HepG2 (cell line): Measurements from ENCODE around the gene SSR2. TPM values are rescaled to one million over a fixed set of nuclear protein-coding genes. Genes with fewer than 3 reads are reported as not detected.
A peak's percentile ranks its signal among the peaks of the same experiment; 100 is the strongest.

Source experiments
- ELF3 ChIP-seq: IDR thresholded peaks from 2 replicates; pipeline ENCODE4 v1.6.1; 2016; ENCODE audit warnings: missing genetic modification reagents, missing compliant biosample characterization
- GFI1 ChIP-seq: sonication (generic); formaldehyde crosslinking; IDR thresholded peaks from 2 replicates; pipeline ENCODE4 v1.5.0; 2020; ENCODE audit warnings: missing genetic modification reagents, mild to moderate bottlenecking, borderline replicate concordance
- HNF1B ChIP-seq: sonication (generic); formaldehyde crosslinking; IDR thresholded peaks from 2 replicates; pipeline ENCODE4 v1.5.1; 2020; ENCODE audit warnings: mild to moderate bottlenecking, moderate library complexity, missing genetic modification reagents
- HOXA7 ChIP-seq: sonication (generic); formaldehyde crosslinking; IDR thresholded peaks from 2 replicates; pipeline ENCODE4 v1.8.1; 2022; ENCODE audit warnings: mild to moderate bottlenecking, missing genetic modification reagents, moderate library complexity
- KLF12 ChIP-seq: sonication (generic); formaldehyde crosslinking; IDR thresholded peaks from 2 replicates; pipeline ENCODE4 v1.4.0; 2020; ENCODE audit warnings: missing genetic modification reagents, borderline replicate concordance
- KLF13 ChIP-seq: sonication (generic); formaldehyde crosslinking; IDR thresholded peaks from 2 replicates; pipeline ENCODE4 v1.4.0; 2020; ENCODE audit warnings: mild to moderate bottlenecking, missing genetic modification reagents
- KLF16 ChIP-seq, 2 experiments: sonication (generic) in 1 of 2; formaldehyde crosslinking in 1 of 2; IDR thresholded peaks; 2 replicates each; pipeline versions ENCODE4 v1.6.1 to v1.8.0; 2016 to 2023; ENCODE audit warnings: missing genetic modification reagents in 2 of 2, missing compliant biosample characterization in 1 of 2
- MAX ChIP-seq: IDR thresholded peaks from 2 replicates; pipeline ENCODE4 v1.6.1; 2012; ENCODE audit warnings: inconsistent platforms
- NR0B2 ChIP-seq: sonication (generic); formaldehyde crosslinking; IDR thresholded peaks from 2 replicates; pipeline ENCODE4 v1.4.0; 2020; ENCODE audit warnings: mild to moderate bottlenecking, missing genetic modification reagents
- PCBP1 ChIP-seq: fragments of 200-400 bp; formaldehyde crosslinking; IDR thresholded peaks from 2 replicates; pipeline ENCODE4 v1.6.1; 2017; ENCODE audit warnings: mild to moderate bottlenecking, low read depth, low read length, borderline replicate concordance
- YY1 ChIP-seq: IDR thresholded peaks from 2 replicates; pipeline ENCODE4 v1.6.1; 2011; ENCODE audit warnings: low read length, low read depth, moderate library complexity, mild to moderate bottlenecking; ENCODE audit not compliant: insufficient read depth, insufficient replicate concordance
- ZBTB37 ChIP-seq: sonication (generic); formaldehyde crosslinking; IDR thresholded peaks from 2 replicates; pipeline ENCODE4 v1.4.0; 2020; ENCODE audit warnings: mild to moderate bottlenecking, missing genetic modification reagents
- ZC3H13 ChIP-seq: sonication (generic); formaldehyde crosslinking; IDR thresholded peaks from 2 replicates; pipeline ENCODE4 v1.8.1; 2023; ENCODE audit warnings: mild to moderate bottlenecking, missing genetic modification reagents, moderate library complexity
- ZFP90 ChIP-seq: sonication (generic); formaldehyde crosslinking; IDR thresholded peaks from 2 replicates; pipeline ENCODE4 v1.8.0; 2022; ENCODE audit warnings: missing genetic modification reagents, mild to moderate bottlenecking, inconsistent platforms, borderline replicate concordance
- ZNF619 ChIP-seq: sonication (generic); formaldehyde crosslinking; IDR thresholded peaks from 2 replicates; pipeline ENCODE4 v1.4.0; 2020; ENCODE audit warnings: mild to moderate bottlenecking, missing genetic modification reagents
- ZNF646 ChIP-seq: sonication (generic); formaldehyde crosslinking; IDR thresholded peaks from 2 replicates; pipeline ENCODE4 v1.9.0; 2021; ENCODE audit warnings: mild to moderate bottlenecking, missing genetic modification reagents
- ZNF772 ChIP-seq: sonication (generic); formaldehyde crosslinking; IDR thresholded peaks from 2 replicates; pipeline ENCODE4 v1.5.0; 2020; ENCODE audit warnings: mild to moderate bottlenecking, missing genetic modification reagents
- polyA plus RNA-seq, 8 experiments: library from polyadenylated mRNA; depleted of rRNA in 3 of 8; stranded (reverse) in 7 of 8; unstranded in 1 of 8; fragments of >200 nt; fragmentation: Illumina TruSeq in 4 of 8; extraction: Trizol in 4 of 8; gene quantifications; 2 replicates each; pipeline versions ENCODE4 v1.2.1 to v1.2.3, GENCODE V29; 2011 to 2016; ENCODE audit warnings: low read depth in 4 of 8, missing spikeins in 1 of 8, mixed read lengths in 1 of 8; ENCODE audit not compliant: insufficient read depth in 1 of 8
- total RNA-seq, 5 experiments: library from RNA; depleted of rRNA; stranded (reverse); fragments of >200 nt; fragmentation: Illumina TruSeq; extraction: Trizol; gene quantifications; 2 replicates each; pipeline ENCODE4 v1.2.3, GENCODE V29; 2016; ENCODE audit warnings: low read depth in 1 of 5

SSR2 gene
- total and polyA plus RNA-seq, 2 of the 13 experiments (the other 11 are each of a cell fraction or from before 2014, with no cell fraction given): 284 to 461 TPM

- 0 out of 2 replicates have a peak, but pooled peaks have one; percentile 36 for TF ChIP-seq KLF13
- TF ChIP-seq NR0B2 (CRISPR knock-in tag): 0 out of 2 replicates have a peak, but pooled peaks have one; percentile 18
- TF ChIP-seq YY1: no peak
- peak; percentile 59; the same call in 1 of the 2 replicates for TF ChIP-seq GFI1 (CRISPR knock-in tag)
- no peak for TF ChIP-seq HOXA7 (CRISPR knock-in tag)
- peak; percentile 13; the same call in 1 of the 2 replicates for TF ChIP-seq ZFP90 (CRISPR knock-in tag)
- TF ChIP-seq ELF3 (CRISPR knock-in tag): 0 out of 2 replicates have a peak, but pooled peaks have one; percentile 7
- peak in 1 of 2 experiments; percentile 34; a peak in 1 of 4 replicates for TF ChIP-seq KLF16 (CRISPR knock-in tag; IDR thresholded peaks at IDR 0.05)
- no peak for TF ChIP-seq HNF1B (CRISPR knock-in tag)
- TF ChIP-seq ZBTB37 (CRISPR knock-in tag): 0 out of 2 replicates have a peak, but pooled peaks have one; percentile 15
- 0 out of 2 replicates have a peak, but pooled peaks have one; percentile 17 for TF ChIP-seq PCBP1
- TF ChIP-seq KLF12: peak; percentile 50; the same call in 1 of the 2 replicates
- peak; percentile 17; the same call in 1 of the 2 replicates for TF ChIP-seq MAX
- peak; percentile 52; the same call in 1 of the 2 replicates for TF ChIP-seq ZNF772 (CRISPR knock-in tag)
- TF ChIP-seq ZNF646: 0 out of 2 replicates have a peak, but pooled peaks have one; percentile 43
- TF ChIP-seq ZC3H13 (CRISPR knock-in tag): no peak
- 0 out of 2 replicates have a peak, but pooled peaks have one; percentile 25 for TF ChIP-seq ZNF619 (CRISPR knock-in tag)
Observed at GRCh38 chr1:156052862-156053767, 32.4 kb upstream of the SSR2 start (continued).
